Measurements from ENCODE around the gene EYA4. TPM values are rescaled to one million over a fixed set of nuclear protein-coding genes. Genes with fewer than 3 reads are reported as not detected.

The EYA4 gene
- total RNA-seq, 4 donors from 2014 or later = 0.13 to 0.17 TPM; not detected in 2

DNA sequence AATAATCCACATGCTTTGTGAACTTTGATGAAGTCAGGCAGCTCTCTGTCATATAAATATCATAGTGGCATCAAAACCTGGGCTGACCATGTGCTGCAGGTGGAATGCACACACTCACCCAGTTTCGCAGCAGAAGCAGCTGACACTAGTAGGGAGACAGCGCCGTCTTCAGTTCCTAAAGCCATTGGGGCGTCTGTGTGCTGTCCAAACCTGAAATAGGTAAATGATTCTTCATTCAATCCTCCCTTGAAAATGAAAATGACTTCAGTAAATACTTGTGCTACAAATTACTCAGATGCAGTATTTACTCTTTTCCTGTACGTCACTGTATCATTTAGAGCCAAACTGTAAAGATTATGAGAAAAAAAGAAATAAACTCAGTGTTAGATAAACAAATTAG lies 127.5 kb downstream of the EYA4 start:
- H3K4me3 ChIP-seq (ENCODE audit: low read depth, poor library complexity, severe bottlenecking) = no peak overlapping the region
- TF ChIP-seq POLR2A (IDR thresholded peaks at IDR 0.05) = no peak
- TF ChIP-seq, protein P1, sequence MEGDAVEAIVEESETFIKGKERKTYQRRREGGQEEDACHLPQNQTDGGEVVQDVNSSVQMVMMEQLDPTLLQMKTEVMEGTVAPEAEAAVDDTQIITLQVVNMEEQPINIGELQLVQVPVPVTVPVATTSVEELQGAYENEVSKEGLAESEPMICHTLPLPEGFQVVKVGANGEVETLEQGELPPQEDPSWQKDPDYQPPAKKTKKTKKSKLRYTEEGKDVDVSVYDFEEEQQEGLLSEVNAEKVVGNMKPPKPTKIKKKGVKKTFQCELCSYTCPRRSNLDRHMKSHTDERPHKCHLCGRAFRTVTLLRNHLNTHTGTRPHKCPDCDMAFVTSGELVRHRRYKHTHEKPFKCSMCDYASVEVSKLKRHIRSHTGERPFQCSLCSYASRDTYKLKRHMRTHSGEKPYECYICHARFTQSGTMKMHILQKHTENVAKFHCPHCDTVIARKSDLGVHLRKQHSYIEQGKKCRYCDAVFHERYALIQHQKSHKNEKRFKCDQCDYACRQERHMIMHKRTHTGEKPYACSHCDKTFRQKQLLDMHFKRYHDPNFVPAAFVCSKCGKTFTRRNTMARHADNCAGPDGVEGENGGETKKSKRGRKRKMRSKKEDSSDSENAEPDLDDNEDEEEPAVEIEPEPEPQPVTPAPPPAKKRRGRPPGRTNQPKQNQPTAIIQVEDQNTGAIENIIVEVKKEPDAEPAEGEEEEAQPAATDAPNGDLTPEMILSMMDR (IDR thresholded peaks at IDR 0.05) = no peak
- DNase-seq (ENCODE audit: low spot score in 2 of 2) = no peak
- intact Hi-C loops (cut with DNase I; ENCODE audit: low total_unique reads) = no loop called here
- 45 to 56% methylated on average over 5 of the region's 5 CpGs for WGBS, 2 donors

DNA sequence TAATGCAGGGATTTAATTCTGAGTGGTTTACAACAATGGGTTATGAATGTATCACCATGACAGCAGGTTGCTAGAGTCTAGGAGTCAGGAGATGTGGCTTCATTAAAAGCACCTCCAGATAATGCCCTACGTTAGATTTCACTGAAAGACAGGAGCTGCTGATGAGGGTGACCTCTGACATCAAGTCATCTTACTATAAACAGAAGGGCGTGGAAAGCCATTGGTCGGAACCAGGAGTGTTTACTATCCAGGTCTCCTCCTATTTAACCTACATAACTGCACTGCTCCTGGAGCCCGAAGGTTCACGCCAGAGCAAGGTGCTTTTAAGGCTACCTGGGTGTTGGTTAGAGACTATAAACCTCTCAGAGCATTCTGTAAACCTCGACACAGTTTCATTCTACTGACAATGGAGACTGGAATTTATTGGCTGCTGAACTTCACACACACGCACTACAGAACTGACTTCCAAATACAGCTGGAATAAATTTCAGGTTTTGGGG lies 128.7 kb downstream of the EYA4 start:
- intact Hi-C loops (cut with DNase I; ENCODE audit: low total_unique reads) = no loop called here
- H3K4me3 ChIP-seq (ENCODE audit: low read depth, poor library complexity, severe bottlenecking) = no peak overlapping the region
- TF ChIP-seq POLR2A (IDR thresholded peaks at IDR 0.05) = no peak
- TF ChIP-seq, protein P1 (IDR thresholded peaks at IDR 0.05) = no peak
- WGBS, 2 donors = 42 to 52% methylated on average over 7 of the region's 7 CpGs
- no peak for DNase-seq (ENCODE audit: low spot score in 2 of 2)

DNA sequence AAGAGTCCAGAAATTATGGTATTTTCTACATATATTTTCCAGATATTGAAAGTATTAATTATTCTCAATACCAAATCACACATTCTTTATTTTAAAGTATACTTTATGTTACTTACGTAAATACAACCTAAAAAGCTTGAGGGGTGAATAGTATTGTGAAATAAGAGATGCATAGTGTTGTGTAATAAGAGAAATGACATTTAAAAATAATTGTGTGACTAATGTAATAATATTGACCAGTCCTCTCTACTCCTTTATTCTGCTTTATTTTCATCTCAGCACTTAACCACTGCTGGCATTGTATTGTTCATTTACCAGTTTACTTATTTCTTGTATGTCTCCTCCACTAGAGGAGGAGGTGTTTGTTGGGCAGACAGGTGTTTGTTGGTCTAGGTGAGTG lies 135.6 kb downstream of the EYA4 start:
- no peak overlapping the region for H3K4me3 ChIP-seq (ENCODE audit: low read depth, poor library complexity, severe bottlenecking)
- no peak for TF ChIP-seq POLR2A (IDR thresholded peaks at IDR 0.05)
- TF ChIP-seq, protein P1 (IDR thresholded peaks at IDR 0.05) = no peak
- 84 to 91% methylated on average over 1 of the region's 1 CpG for WGBS, 2 donors
- intact Hi-C loops (cut with DNase I; ENCODE audit: low total_unique reads) = no loop called here
- DNase-seq (ENCODE audit: low spot score in 2 of 2) = no peak

DNA sequence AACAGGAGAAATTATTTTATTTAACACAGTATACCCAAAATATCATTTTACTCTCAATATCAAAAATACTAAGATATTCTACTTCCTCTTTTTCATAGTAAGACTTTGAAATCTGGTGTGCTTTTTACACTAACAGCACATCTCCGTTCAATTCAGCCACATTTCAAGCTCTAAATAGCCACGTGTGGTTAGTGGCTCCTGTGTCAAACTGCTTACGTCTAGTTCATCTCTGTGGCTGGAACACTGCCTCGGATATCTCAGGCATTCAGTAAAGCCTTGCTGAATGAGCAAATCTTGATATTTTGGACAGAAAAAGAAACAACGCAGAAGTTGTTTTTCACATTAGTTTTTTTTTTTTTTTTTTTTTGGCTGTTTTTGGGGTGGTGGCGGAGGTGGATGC lies 136.1 kb downstream of the EYA4 start:
- TF ChIP-seq, protein P1 (IDR thresholded peaks at IDR 0.05) = no peak
- TF ChIP-seq POLR2A (IDR thresholded peaks at IDR 0.05) = no peak
- H3K4me3 ChIP-seq (ENCODE audit: low read depth, poor library complexity, severe bottlenecking) = no peak overlapping the region
- no peak for DNase-seq (ENCODE audit: low spot score in 2 of 2)
- intact Hi-C loops (cut with DNase I; ENCODE audit: low total_unique reads) = no loop called here
- WGBS, 2 donors = 76 to 82% methylated on average over 6 of the region's 6 CpGs

DNA sequence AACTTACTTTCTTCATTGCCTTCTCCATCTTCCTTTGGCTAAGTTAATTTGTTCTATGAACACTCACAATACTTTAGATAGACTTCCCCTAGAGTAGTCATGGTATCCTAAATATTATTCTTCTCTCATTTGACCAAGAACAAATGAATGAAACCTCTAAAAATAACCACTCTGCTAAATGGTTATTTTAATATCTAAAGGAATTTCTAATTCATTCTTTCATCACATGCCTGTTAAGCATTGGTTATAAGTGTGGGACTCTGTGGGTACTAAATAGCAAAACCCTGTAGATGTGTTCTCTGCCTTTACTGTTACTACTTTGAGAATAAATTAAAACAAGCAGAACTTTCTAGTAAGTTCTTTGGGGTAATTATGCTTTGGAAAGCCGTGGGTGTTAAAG lies 138.9 kb downstream of the EYA4 start:
- intact Hi-C loops (cut with DNase I; ENCODE audit: low total_unique reads) = no loop called here
- TF ChIP-seq, protein P1 (IDR thresholded peaks at IDR 0.05) = no peak
- no peak for TF ChIP-seq POLR2A (IDR thresholded peaks at IDR 0.05)

DNA sequence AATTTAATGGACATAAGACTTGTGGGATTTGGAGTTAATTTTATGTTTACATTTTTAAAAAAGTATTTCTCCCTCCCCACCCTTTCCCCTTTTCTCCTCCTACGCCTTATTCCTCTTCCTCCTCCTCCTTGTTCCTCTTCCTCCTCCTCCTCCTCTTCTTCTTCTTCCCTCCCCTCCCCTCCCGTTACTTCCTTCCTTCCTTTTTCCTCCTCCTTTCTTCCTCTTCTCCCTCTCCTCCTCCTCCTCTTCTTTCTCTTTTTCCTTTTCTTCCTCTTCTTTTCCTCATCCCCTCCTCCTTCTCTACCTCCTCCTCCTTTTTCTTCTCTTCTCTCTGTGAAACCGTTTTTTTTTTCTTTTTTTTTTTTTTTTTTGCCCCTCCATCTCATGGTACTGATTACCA lies 139.6 kb downstream of the EYA4 start:
- WGBS, 2 donors = 66 to 67% methylated on average over 3 of the region's 3 CpGs

More for the DNA sequence above, 138.9 kb downstream of the EYA4 start:
- no peak for DNase-seq (ENCODE audit: low spot score in 2 of 2)
- 72 to 81% methylated on average over 1 of the region's 1 CpG for WGBS, 2 donors
- no peak overlapping the region for H3K4me3 ChIP-seq (ENCODE audit: low read depth, poor library complexity, severe bottlenecking)

More for the DNA sequence above, 139.6 kb downstream of the EYA4 start:
- DNase-seq (ENCODE audit: low spot score in 2 of 2) = no peak
- intact Hi-C loops (cut with DNase I; ENCODE audit: low total_unique reads) = no loop called here
- no peak overlapping the region for H3K4me3 ChIP-seq (ENCODE audit: low read depth, poor library complexity, severe bottlenecking)
- TF ChIP-seq, protein P1 (IDR thresholded peaks at IDR 0.05) = no peak
- TF ChIP-seq POLR2A (IDR thresholded peaks at IDR 0.05) = no peak
